SW480 (cell line): Measurements from ENCODE around the gene AVEN.
"Not testable (repeated sequence)": the region's sequence is repeated elsewhere in the genome, so short reads cannot be mapped to it uniquely, and the experiment has no call there.

Experiments used
- DNase-seq: peaks from one replicate; pipeline ENCODE4 v3.0.0-alpha.2; 2016; ENCODE audit warnings: low spot score

The AVEN gene, protein sequence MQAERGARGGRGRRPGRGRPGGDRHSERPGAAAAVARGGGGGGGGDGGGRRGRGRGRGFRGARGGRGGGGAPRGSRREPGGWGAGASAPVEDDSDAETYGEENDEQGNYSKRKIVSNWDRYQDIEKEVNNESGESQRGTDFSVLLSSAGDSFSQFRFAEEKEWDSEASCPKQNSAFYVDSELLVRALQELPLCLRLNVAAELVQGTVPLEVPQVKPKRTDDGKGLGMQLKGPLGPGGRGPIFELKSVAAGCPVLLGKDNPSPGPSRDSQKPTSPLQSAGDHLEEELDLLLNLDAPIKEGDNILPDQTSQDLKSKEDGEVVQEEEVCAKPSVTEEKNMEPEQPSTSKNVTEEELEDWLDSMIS

DNA sequence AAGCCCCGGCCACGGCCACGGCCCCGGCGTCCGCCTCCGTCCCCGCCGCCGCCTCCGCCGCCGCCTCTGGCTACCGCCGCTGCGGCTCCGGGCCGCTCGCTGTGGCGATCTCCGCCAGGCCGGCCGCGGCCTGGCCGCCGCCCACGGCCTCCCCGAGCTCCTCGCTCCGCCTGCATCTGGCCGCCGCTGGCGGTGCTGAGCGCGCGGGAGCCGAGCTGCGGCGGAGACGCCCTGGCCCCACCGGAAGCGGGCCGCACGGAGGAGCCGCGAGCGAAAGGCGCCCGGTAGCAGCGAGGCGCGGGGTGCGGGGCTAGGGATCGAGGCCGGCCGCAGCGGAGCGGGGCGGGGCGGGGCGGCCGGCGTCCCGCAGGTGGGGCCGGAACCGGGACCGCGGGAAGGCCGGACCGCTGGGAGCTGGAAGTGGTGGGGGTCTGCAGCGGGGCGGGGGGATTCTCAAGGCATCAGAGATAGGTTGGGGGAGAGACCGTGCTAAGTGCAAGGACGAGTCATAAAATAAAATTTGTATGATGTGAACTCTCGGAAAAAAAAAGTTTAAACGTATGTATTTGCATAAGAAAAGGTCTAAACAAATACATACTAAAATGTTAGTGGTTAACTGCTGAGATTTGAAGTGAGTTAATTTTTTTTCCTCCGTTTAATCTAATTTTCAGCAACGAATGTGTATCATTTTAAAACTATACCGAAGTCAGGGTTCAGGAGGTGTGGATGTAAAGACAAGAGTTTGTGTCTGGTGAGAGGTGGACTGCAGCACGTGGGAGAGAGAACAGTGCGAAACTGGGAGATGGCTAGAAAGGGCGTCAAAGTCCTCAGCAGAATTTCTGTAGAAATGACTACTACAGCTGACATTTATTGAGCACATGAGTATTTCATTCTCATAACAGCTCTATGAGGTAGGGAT lies at the start of gene AVEN:
AVEN (minus strand) TSS at position 334 of the 919 bp plus-strand sequence; CDS start at position 176, 158 bp downstream.
- peak; percentile 22 for DNase-seq

DNA sequence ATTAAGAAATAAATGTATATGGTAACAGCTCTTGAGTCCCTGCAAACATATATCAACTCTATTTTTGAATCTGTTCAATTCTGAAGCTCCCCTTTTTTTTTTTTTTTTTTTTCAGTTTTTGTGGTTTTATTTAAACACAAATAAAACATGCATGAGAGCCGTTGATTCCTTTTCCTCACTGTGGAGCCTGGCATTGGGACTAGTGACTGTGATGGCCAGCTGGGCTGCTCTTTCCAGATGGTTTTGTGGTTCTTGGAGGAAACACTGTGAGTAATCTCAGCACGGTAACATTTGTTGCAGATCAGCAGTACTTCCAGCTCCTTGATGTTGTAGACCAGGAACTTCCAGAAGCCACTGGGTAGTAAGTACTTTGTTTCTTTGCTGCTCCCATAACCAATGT lies 46.7 kb upstream of the AVEN start:
- DNase-seq: no peak

DNA sequence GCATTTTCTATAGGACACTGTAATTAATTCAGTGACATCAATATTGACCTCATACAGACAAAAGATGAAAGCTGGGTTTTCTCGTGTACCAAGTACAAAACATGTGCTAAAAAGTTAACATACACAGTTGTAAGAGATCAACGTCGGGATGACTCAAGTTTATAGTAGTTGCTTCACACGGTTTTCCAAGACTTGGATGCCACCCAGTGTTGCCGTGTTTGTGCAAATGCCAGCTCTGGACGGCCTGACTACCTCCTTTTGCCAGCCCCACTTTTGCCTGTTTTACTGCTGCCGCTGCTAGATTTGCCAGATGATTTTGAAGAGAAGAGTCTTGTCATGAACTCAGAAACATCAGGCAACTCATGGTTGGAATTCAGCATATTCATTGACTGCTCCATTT lies 45.1 kb upstream of the AVEN start:
- no peak for DNase-seq

- DNase-seq: no peak
Observed at GRCh38 chr15:34079904-34080303, 40.9 kb upstream of the AVEN start.

DNA sequence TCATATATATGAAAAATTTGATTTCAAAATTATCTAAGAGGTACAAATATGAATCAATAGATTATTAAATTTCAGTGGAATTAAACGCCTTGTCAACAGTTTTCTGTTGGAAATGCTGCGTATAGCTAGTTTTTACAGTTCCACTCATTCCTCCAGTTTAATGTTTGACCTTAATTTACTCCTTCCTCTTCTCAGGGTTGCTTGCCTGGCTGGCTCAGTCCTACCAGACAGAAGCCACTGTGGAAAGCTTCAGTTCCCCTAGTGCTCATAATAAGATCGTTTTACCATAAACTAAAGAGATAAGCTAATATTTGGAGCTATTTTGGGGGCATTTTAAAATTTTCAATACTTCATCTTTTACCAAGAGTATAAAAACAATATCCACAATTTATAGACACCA lies 39.9 kb upstream of the AVEN start:
- DNase-seq: no peak

GRCh38 chr15:34076785-34077184 lies 37.8 kb upstream of the AVEN start:
- DNase-seq: no peak

- DNase-seq: no peak
Observed at GRCh38 chr15:34070003-34070402, 31.0 kb upstream of the AVEN start.

- no peak for DNase-seq
Observed at GRCh38 chr15:34065941-34066340, 26.9 kb upstream of the AVEN start.

DNA sequence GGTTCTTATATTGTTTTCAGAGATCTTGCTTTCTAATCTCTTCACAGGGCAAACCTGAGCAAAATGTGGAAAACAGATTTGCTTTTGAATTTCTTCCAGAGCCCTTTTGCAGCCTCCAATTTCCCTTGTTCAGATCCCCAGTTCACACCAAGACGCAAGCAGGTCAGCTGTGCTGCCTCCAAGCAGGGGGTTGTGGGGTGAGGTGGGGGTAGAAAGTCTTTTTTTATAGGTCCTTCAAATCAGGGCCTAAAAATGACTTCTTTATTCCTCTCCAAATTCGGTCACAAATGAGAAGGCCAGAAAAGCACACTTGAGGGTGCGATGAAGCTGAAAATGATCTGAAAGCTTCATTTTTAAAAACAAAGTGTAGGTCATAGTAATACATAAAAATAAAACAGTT lies 26.3 kb upstream of the AVEN start:
- DNase-seq: no peak

DNA sequence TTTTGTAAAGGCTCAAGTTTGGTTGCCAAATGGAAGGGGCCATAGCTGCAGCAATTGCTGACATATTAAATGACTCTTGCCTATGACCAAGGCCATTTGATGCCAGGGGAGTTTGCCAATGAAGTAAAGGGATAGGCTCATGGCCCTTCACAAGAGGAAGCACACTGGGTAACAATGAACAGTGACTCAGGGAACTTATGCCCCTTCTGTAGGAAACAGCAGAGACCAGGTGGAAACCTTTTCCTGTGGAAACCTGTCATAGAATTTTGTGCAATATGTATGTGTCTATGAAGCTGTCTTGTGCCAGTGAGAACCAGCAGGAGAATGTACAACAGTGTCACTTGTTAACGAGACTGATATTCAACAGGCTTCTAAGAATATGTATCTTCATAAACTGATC lies 25.4 kb upstream of the AVEN start:
- DNase-seq: no peak

GRCh38 chr15:34059946-34060345 lies 20.9 kb upstream of the AVEN start:
- DNase-seq: no peak

- DNase-seq: no peak
Observed at GRCh38 chr15:34059476-34059875, 20.5 kb upstream of the AVEN start.

DNA sequence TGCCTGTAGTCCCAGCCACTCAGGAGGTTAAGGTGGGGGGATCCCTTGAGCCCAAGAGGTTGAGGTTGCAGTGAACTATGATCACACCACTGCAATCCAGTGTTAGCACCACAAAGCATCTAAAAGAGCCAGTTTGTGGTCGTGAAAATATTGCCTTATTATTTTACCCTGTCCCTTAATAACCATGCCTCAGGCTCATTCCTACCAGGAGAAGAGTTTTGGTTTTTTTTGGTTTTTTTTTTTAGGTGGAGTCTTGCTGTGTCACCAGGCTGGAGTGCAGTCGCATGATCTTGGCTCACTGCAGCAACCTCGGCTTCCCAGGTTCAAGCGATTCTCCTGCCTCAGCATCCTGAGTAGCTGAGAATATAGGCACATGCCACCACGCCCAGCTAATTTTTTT lies 17.9 kb upstream of the AVEN start:
- DNase-seq: no peak

- DNase-seq: no peak
Observed at GRCh38 chr15:34055868-34056595, 17.0 kb upstream of the AVEN start.

GRCh38 chr15:34054081-34054707 lies 15.2 kb upstream of the AVEN start:
- no peak for DNase-seq

DNA sequence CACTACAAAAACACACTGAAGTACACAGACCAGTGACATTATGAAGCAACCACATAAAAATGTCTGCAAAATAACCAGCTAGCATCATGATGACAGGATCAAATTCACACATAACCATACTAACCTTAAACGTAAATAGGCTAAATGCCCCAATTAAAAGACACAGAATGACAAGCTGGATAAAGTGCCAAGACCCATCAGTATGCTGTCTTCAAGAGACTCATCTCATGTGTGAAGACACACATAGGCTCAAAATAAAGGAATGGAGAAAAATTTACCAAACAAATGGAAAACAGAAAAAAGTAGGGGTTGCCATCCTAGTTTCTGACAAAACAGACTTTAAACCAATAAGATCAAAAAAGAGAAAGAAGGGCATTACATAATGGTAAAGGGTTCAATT lies 11.4 kb upstream of the AVEN start:
- DNase-seq: not testable (repeated sequence)

GRCh38 chr15:34049112-34049511 lies 10.1 kb upstream of the AVEN start:
- no peak for DNase-seq

DNA sequence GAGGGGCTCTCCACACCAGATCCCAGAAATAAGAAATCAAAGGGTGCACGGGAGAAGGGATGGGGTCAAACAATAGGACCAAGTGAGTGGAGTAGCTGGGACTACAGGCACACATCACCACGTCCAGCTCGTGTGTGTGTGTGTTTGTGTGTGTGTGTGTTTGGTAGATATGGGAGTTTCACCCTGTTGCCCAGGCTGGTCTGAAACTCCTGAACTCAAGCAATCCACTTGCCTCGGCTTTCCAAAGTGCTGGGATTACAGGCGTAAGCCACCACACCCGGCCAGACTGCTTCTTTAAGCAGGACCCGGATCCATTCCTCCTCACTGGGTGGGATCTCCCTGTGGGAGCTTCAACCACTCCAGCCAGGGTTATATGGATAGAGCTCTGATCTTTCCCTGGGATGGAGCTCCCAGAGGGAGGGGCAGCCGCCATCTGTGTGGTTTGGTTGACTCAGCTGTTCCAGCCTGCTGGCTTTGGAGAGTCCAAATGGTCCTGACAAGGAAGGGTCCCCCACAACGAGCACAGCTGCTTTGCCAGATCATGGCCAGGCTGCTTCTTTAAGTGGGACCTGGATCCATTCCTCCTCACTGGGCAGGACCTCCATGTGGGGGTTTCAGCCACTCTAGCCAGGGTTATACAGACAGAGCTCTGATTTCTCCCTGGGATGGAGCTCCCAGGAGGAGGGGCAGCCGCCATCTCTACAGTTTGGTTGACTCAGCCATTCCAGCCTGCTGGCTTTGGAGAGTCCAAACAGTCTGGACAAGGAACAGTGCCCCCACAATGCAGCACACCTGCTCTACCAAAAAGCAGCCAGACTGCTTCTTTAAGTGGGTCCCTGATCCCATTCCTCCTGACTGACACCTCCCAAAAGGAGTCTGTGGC lies 9.1 kb upstream of the AVEN start:
- no peak for DNase-seq

DNA sequence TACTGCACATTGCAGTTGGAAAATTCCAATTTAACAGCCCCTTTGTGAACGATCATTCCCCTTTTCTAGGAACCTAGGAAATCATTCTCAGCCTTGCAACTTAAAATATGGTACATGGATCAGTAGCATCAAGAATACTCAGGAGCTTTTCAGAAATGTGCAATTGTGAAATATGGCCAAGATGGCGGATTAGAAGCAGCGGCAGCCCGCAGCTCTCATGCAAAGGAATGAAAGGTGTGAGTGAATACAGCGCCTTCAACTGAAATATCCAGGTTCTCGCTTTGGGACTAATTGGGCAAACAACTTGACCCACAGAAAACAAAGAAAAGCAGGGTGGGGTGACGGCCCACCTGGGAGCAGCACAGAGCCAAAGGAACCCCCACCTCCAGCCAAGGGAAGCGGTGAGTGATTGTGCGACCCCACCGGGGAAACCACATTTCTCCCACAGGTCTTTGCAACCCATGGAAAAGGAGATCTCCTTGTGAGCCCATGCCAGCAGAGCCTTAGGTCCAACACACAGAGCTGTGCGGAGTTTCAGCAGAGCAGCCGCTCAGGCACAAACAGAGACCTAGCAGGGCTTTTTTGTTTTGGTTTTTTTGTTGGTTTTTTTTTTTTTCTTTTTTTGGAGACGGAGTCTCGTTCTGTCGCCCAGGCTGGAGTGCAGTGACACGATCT lies 7.6 kb upstream of the AVEN start:
- no peak for DNase-seq

DNA sequence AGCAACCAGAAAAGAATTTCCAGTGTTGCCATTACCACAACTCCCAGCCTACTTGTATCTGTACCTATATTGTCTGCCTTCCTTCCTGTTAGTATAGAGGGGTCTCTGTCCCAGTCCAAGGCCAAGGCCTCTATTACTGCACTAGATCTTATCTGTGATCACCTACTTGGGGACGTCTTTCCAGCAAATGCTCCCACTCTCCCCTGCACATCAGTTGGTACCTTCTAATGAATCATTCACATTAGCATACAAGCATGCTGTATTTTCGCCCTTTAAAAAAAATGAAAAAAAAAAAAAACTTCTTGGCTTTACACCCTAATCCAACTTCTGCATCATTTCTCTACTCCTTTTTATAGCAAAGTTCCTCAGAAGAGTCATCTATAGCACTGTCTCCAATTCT lies 4.8 kb upstream of the AVEN start:
- DNase-seq: no peak

GRCh38 chr15:34043391-34043790 lies 4.4 kb upstream of the AVEN start:
- no peak for DNase-seq
